OCI-LY7 (cell line): ENCODE data around the gene FANCE.

Experiments
- CTCF ChIP-seq: fragments of 200-600 bp; sonication (generic); conservative IDR thresholded peaks from 2 replicates; pipeline ENCODE4 v1.5.1; 2014; ENCODE audit warnings: mild to moderate bottlenecking, antibody characterized with exemption, low read length, moderate library complexity, mixed read lengths
- EZH2phosphoT487 ChIP-seq: fragments of 200-600 bp; sonication (generic); IDR thresholded peaks from 2 replicates; pipeline ENCODE4 v1.6.1; 2018; ENCODE audit warnings: low read depth, borderline replicate concordance, mild to moderate bottlenecking, mixed run types, antibody characterized with exemption, low read length, moderate library complexity, mixed read lengths

GRCh38 chr6:35512006-35512405, 59.9 kb downstream of the FANCE start:
- TF ChIP-seq CTCF (no peak), EZH2phosphoT487 (no peak)
